G401 (cell line): ENCODE measurements around the gene OR51B2. TPM values are rescaled to one million over a fixed set of nuclear protein-coding genes. Genes with fewer than 3 reads are reported as not detected.
"Not testable (repeated sequence)": the region's sequence is repeated elsewhere in the genome, so short reads cannot be mapped to it uniquely, and the experiment has no call there.

Source experiments
- DNase-seq: peaks from one replicate; pipeline ENCODE4 v3.0.0-alpha.2; 2015; ENCODE audit warnings: low spot score
- in situ Hi-C: cut with HindIII; loops from 2 replicates; pipeline ENCODE4 v1.10.0; 2016; ENCODE audit warnings: low sequenced_read_pairs, mixed read lengths
- total RNA-seq: library from RNA; depleted of rRNA; stranded (reverse); fragments of >200 nt; shearing (Covaris generic); gene quantifications from 2 replicates; pipeline ENCODE4 v1.2.3, GENCODE V29; 2014; rRNA removed

Gene OR51B2, protein sequence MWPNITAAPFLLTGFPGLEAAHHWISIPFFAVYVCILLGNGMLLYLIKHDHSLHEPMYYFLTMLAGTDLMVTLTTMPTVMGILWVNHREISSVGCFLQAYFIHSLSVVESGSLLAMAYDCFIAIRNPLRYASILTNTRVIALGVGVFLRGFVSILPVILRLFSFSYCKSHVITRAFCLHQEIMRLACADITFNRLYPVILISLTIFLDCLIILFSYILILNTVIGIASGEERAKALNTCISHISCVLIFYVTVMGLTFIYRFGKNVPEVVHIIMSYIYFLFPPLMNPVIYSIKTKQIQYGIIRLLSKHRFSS
- not detected in 2 replicates for total RNA-seq

DNA sequence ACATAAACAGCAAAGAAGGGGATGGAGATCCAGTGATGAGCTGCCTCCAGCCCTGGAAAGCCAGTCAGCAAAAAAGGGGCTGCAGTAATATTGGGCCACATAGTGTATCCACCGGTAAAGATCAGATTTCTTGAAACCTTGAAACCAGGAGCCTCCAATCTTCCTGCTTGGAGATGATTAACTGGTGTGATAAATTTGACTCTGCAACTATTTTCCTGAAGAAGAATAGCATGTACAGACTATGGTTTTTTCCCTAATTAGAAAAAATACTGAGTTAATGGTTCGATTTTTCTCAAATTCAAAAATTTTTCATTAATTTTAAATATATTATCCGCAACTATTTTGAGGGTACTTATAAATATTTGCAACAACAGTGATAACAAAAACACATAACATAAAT lies at the start of gene OR51B2:
Gene OR51B2 (minus strand): TSS at position 101 of the 400 bp plus-strand sequence. CDS start 0 bp downstream, at position 101.
- no peak for DNase-seq

DNA sequence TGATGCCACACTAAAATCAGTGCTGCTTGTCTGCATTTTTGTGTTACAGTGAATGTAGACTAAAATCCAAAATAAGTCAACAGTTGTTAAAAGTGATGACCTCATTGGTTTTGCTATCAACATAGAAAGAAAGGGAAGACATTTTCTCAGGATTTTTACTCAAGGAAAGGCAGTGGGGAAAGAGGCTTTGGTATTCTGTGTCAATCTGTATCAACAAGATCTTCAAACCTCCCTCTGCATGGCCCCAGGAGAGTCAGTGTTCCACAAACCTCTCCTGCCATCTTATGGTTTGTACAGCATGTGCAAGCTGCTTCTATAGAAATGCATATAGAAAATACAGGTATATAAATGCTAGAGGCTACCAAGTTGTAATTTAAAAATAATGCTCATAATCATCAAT lies 45.7 kb upstream of the OR51B2 start:
- DNase-seq, result peak; percentile 77

More for the DNA sequence above, at the start of gene OR51B2:
- in situ Hi-C loops, result no loop called here

DNA sequence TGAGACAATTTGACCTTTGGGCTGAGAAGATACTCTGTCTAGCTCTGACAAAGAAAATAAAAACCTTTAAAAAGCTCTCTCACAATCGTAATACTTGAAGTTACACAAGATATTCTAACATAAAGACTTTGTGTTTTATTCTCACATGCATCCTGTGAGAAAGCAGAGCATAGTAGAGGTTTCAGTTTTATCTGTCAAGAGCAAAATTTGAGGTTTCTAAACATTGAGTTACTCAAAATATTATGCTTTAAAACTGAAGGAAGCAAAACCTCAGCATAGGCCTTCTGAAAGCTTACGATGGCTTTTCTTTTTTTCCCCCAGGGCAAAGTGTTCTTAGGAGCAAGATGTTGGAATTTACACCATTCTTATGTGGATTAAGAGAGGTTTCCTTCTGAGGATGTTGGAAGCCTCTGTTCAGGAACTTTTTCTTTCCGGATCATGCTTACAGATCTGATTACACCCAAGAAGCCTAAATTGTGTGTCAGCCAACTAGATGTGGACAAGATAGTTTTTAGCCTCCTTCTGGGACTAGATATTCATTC lies 44.5 kb upstream of the OR51B2 start:
- in situ Hi-C loops, result no loop called here
- DNase-seq, result peak; percentile 6

More for the DNA sequence above, 45.7 kb upstream of the OR51B2 start:
- in situ Hi-C loops, result no loop called here

DNA sequence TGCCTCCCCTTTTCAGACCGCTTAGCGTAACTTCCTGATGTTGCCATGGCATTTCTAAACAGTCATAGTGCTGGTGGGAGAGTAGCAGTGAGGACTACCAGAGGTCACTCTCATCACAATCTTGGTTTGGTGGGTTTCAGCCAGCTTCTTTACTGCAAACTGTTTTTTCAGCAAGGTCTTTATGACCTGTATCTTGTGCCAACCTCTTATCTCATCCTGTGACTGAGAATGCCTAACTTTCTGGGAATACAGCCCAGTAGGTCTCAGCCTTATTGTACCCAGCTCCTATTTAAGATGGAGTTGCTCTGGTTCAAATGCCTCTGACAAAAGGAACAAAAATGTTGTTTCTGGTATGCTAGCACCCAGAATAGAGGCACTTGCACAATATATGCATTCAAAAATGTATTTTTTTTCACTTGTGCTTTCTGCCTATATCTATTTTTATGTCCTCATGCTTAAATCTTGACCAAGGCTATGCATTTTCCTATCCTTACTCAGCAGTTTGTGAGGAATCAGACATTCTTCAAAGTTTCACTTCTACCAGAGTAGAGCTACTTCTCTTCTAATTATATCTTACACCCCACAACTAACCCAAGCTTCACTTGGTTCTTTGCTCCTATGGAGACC lies 43.5 kb upstream of the OR51B2 start:
- no peak for DNase-seq
- in situ Hi-C loops, result no loop called here

DNA sequence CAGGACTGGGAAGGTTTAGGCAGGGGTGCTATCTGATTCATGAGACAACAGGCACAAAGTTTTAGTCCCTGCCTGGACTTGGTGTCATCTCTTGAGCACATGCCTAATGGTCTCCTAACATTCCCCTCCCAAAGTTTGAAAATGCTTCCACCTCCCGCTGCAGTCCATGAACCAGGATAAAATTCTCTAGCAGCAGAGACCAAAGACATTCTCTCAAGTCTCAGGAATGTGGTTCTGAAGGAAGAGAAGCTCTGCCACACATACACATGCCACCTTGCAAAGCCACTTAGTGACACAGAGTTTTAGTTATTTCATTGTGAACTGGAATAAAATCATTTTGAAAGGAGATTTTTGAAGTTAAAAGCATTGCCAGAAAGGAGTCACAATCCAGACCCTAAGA lies 42.8 kb upstream of the OR51B2 start:
- no peak for DNase-seq
- in situ Hi-C loops, result no loop called here

DNA sequence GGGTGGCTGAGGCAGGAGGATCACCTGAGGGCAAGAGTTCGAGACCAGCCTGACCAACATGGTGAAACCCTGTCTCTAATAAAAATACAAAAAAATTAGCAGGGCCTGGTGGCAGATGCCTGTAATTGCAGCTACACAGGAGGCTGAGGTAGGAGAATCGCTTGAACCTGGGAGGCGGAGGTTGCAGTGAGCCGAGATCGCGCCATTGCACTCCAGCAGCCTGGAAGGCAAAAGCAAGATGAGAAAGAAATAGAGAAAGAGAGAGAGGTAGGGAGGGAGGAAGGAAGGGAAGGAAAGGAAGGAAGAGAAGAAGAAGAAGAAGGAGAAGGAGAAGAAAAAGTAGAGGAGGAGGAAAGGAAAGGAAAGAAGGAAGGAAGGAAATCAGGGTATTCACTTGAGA lies 42.3 kb upstream of the OR51B2 start:
- in situ Hi-C loops, DNase-seq: not testable (repeated sequence)

DNA sequence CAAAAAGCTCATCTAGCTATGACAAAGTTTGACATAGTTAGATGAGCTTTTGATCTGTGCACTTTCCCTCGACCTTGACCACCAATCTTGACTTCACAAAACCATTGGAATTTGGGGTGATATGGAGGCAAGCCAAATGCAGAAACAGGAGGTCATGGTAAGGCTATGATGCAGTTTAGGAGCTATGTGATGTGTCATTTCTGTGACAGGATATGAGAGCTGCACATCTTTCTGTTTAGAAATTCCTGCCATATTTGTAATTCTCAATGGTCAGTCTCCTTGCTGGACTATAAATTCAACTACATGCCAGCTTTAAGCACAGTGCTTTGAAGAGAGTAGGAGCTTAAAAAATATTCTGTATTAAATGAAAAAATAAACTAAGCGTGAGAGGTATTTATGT lies 40.1 kb upstream of the OR51B2 start:
- DNase-seq, result no peak
- in situ Hi-C loops, result no loop called here

DNA sequence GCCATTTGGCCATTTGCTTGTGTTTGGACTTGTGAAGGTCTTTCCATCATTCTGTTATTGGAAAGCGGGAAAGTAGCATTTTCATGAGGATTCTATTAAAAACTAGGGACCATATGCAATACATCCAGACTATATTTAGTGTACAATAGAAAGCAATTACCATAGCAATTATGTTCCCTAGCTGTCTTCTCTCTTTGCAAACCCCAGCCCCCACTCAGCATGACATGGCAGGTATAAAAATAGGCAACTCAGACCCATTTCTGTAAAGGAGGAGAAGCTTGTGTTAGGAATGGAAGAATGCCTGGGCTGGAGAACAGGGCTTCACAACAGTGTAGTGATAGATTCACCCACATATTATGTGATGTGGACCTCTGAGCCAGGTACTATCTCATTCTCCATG lies 39.6 kb upstream of the OR51B2 start:
- in situ Hi-C loops, result no loop called here
- DNase-seq, result no peak

DNA sequence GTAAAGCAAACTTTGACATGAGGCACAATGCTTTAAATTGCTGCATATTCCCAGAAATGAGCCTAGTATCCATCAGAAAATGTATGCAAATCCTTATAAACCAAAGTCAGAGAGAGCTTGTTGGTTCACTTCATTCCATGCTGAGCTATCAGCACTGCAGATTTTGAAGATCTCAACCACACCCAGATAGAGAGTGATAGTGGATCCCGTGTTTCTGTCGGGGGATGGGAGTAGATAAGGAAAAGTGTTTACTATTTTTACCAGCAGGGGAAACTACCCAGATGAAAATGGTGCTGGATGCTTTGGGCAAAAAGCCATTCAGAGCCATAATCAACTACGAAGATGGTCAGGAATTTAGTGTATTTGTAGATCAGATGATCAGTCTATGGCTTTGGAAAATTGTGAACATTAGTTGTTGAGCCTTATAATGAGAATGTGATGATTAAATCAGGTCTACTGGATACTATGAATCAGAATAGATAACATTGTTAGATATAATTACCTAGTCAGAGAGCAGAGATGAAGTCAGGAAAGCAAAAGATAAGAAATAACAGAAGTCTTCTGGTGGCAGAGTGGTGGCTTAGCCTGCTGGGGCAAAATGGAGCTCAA lies 38.0 kb upstream of the OR51B2 start:
- DNase-seq, result no peak

DNA sequence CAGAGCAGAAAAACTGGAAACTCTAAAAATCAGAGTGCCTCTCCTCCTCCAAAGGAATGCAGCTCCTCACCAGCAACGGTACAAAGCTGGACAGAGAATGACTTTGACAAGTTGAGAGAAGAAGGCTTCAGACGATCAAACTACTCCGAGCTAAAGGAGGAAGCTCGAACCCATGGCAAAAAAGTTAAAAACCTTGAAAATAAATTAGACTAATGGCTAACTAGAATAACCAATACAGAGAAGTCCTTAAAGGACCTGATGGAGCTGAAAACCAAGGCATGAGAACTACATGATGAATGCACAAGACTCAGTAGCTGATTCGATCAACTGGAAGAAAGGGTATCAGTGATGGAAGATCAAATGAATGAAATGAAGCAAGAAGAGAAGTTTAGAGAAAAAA lies 31.9 kb upstream of the OR51B2 start:
- DNase-seq, in situ Hi-C loops: not testable (repeated sequence)

More for the DNA sequence above, 38.0 kb upstream of the OR51B2 start:
- in situ Hi-C loops, result no loop called here

DNA sequence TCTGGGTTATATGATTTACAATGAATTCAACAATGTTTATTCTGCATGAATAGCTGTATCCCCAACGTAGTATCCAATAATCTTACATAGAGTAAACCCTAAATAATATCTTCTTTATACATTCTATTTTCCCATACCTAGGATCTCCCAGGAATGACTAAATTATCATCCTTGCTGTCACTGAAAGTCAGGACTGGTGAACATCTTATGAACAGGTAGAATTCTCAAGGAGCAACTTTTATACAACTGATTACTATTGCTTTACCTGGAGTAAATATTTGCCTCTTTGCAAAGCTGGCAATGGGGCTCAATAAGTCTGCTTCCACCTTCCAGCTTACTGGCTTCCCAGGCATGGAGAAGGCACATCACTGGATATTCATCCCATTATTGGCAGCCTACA lies 27.1 kb upstream of the OR51B2 start, which contains the start of gene OR51B6:
Gene OR51B6 (plus strand): TSS at position 301 of the 400 bp plus-strand sequence. CDS start 0 bp downstream, at position 301.
- no peak for DNase-seq
- in situ Hi-C loops, result no loop called here

DNA sequence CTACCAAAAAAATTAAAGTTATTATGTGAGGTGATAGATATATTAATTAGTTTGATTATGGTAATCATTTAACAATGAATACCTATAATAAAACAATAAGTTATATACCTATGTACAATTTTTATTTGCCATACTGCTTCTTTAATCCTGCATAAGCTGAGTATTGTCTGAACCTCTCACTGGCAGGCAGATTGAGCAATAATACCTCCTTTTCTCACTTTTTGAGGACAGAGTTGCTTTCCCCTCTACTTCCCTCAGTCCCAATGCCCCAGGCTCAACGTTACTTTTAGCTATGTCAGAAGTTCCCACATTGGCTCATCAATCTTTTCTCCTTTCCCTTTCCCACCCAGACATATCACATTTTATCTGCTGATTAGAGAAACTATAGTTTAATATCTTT lies 25.5 kb upstream of the OR51B2 start:
- DNase-seq, result no peak
- in situ Hi-C loops, result no loop called here

DNA sequence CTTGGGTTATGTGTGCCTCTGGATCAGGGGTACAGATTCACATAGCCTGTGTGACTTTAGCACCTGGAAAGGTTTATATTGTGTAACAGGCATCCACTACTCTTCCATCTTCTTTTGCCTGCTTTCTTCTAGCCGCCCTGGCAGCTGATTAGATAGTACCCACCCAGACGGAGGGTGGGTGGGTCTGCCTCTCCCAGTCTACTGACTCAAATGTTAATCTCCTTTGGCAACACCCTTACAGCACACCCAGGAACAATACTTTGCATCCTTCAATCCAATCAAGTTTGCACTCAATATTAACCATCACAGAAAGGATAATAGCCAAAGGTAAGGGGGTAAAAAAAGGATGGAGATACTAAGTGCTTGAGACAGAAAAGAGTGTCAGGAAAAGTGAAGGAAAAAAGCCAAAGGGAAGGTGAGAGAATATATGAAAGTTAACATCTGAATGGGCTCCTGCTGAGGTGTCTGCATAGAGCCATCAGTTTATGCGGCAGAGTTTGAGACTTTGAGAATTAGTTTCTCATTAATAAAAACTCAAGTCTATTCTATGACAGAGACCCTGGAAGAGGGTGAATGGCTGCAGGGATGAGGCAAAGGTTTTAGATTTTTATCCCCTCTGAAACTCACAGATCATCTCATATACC lies 24.6 kb upstream of the OR51B2 start:
- DNase-seq, result no peak
- in situ Hi-C loops, result no loop called here

DNA sequence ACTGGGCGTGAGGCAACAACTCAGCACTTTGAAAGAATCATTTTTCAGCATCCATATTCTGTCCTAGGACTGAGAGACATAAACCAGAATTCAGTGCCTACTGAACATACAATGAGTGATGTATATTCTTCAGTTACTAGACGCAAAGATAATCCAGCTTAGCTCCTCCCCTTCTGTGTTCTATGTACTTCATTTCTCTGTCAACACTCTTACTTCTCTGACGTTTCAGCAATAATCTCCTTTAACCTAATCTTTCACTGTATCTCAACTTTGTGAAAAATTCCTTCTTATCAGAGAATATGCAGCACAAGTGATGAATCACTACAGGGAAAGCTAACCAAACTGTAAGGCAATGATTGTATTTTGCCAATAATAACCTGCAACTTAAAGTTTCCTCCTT lies 21.7 kb upstream of the OR51B2 start:
- in situ Hi-C loops, result no loop called here
- no peak for DNase-seq

DNA sequence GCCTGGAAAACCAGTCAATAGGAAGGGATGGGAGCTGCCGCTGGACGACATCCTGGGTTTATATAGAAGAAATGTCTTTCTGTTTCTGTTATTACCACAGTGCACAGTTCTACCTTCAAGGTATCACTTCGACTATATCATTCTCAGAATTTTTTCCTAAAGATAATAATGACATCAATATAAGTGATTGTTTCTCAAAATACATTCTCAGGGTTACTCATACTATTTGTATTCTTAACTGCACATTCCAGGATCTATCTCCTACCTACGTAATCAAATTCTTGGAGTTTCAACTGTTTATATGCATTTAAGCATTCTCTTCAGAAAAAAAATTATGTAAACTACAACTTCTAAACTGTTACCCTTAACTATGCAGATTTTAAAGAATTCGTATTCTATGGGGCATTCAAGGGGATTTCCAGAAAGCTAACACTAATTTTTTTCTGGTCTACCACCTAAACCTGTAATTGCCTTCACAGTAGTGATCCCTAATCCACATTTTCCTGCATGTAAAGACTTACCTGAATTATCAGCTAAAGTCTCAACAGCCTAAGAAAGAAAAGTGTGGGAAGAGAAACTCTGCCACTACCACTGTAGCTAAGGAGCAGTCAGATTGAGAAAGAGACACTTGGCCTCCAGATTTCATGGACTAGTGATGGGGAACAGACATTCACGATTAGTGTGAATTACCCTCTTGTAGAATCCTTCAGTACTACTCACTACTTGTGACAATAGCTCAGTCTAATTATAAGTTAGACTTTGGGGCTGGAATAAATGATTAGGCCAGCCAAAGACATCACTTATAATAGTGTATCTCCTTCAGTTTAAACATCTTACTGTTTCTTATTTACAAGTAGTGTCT lies 19.6 kb upstream of the OR51B2 start, which contains the start of gene OR51B5:
Gene OR51B5 (minus strand): TSS at position 51 of the 862 bp plus-strand sequence. CDS start 0 bp downstream, at position 51.
- in situ Hi-C loops, result no loop called here

DNA sequence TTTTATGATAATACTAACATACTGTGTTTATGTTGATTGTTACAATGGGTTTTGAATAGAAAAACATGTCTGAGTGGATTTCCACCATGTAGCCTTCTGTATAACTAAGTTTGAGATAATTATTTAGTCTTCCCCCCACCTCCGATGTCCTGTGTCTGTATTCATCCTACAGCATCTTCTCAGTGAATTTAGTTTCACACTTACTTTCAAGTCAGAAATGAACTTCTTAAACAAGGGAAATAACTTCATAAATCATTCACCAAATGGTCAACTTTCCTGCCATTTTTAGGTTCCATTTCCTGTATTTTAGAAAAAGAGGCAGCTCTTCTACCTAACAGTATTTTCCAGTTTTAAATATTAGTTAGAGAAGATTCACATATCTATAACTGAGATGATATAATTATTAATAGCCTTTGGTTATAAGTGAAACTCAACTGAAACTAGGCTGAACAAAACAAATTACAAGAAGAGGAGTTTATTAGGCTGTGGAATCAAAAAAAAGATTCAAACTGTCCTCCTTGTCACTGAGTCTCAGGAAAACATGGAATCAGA lies 15.8 kb upstream of the OR51B2 start:
- in situ Hi-C loops, result no loop called here
- no peak for DNase-seq

More for the DNA sequence above, 19.6 kb upstream of the OR51B2 start, which contains the start of gene OR51B5:
- DNase-seq, result no peak

DNA sequence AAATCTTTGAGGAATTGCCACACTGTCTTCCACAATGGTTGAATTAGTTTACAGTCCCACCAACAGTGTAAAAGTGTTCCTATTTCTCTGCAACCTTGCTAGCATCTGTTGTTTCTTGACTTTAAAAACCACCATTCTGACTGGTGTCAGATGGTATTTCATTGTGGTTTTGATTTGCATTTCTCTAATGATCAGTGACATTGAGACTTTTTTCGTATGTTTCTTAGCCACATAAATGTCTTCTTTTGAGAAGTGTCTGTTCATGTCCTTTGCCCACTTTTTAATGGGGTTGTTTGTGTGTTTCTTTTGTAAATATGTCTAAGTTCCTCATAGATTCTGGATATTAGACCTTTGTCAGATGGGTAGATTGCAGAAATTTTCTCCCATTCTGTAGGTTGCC lies 13.2 kb upstream of the OR51B2 start:
- in situ Hi-C loops, DNase-seq: not testable (repeated sequence)

DNA sequence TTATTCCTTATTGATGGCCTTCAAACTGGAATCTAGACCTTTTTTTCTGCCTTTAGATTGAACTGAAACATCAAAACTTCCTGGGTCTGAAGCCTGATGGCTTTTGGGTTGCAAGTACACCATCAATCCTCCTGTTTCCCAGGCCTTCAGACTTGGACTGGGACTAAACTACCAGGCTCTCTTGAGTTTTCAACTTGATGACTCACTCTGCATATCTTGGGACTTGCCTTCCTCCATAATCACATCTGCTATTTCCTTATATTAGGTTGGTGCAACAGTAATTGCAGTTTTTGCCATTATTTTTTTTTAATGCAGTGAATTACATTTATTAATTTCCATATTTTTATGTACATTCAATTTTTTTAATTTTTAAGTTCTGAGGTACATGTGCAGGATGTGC lies 12.2 kb upstream of the OR51B2 start:
- no peak for DNase-seq
- in situ Hi-C loops, result no loop called here
